Fibroblast of gingiva (primary cell): Measurements from ENCODE around the gene TPM1.

ENCODE experiments used
- DNase-seq: peaks from one replicate; pipeline ENCODE4 v3.0.0-alpha.2; 2011; ENCODE audit warnings: low read depth

Gene TPM1

DNA sequence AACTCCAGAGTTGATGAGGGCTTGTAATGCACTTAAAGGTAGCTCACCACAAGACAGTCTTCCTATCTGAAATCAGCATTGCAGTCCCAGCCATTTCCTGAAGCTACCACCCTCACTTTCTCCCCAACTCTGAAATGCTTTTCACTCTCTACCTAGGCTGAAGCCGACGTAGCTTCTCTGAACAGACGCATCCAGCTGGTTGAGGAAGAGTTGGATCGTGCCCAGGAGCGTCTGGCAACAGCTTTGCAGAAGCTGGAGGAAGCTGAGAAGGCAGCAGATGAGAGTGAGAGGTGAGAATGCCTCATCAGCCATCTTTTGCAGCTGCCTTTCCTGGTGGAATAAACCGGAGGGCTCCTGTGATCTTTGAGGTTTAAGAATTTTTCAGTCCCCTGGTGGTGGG is 14.3 kb downstream of the TPM1 start:
- no peak for DNase-seq

- no peak for DNase-seq
Measured at GRCh38 chr15:63057468-63058345, 15.2 kb downstream of the TPM1 start.

- no peak for DNase-seq
Measured at GRCh38 chr15:63059075-63059474, 16.5 kb downstream of the TPM1 start.

DNA sequence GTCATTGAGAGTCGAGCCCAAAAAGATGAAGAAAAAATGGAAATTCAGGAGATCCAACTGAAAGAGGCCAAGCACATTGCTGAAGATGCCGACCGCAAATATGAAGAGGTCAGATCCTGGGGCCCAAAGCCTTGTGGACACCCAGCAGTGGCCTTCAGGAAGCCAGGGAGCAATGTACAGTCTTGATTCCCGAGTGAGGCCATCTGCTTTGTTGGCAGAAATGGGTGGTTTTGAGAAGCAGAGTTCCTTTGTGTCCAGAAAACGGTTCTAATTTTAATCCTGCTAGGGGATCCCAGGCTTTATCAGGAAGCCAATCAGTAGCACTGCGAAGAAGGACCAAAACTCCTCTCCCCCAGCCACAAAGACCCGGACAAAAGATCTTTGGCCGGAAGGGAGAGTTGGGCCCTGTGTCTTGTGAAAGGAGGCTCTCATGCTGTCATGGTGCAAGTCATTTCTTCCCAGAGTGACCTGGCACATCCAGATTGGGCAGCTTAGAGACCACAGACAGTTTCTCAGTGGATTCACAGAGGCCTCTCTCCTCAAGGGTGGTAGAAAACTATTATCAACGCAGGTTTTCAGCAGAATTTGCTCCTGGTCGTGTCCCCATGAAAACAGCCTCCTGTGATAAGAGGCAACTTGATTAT is 17.1 kb downstream of the TPM1 start:
- DNase-seq = no peak

GRCh38 chr15:63060699-63061098 is 18.2 kb downstream of the TPM1 start:
- no peak for DNase-seq

DNA sequence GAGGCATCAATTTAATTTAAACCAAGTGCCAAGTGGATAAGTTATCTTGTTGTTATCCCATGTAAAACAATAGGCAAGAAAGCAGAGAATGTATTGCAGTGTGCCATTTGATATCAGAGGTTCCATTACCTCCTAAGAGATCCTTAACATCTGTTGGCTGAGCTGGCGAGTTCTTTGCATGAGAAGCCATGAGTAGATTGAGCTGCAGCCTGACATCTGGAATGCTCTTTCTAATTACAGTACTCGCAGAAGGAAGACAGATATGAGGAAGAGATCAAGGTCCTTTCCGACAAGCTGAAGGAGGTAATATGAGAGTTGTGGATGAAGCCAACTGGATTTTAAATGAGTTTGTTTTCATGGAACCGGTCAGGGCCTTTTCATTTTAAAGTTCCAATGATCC is 19.4 kb downstream of the TPM1 start:
- DNase-seq = no peak

GRCh38 chr15:63063164-63063756 is 20.7 kb downstream of the TPM1 start:
- DNase-seq = no peak

DNA sequence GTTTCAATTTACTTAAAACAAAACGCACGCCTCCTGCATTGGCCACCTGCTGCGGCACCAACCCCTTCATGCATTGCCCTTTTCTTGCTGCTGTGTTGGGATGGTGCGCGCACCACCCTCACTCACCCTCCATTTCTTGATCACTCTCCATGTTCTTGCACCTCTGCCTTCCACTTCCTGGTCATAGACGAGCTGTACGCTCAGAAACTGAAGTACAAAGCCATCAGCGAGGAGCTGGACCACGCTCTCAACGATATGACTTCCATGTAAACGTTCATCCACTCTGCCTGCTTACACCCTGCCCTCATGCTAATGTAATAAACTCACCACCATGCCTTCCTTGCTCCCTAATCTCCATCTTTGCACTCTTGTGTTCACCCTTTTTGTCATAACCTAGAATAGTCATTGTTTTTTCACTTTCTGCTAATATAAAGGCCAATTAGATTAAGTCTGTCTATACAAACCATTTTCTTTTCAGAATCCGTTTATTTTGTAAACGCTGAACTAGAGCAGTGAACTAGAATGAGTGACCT is 21.4 kb downstream of the TPM1 start:
- DNase-seq = no peak

GRCh38 chr15:63065262-63066221 is 23.0 kb downstream of the TPM1 start:
- no peak for DNase-seq

DNA sequence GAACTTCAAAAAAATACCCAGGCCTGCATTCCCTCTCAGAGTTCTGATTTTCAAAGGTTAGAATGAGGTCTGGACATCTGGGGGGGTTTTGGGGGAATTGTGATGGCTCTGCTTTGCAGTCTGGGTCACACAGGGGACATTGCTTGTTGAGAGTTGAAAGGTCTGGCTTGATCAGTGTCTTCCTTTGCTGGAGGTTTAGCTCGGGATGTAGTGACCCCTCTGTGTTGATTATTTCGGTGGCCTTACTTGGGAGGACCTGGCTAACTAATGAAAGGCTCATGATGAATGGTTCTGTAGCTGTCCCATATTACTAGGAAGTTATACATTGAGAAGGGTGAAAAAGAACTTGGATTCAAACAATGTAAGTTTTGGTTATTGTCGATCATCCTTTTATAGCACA is 23.7 kb downstream of the TPM1 start:
- no peak for DNase-seq

DNA sequence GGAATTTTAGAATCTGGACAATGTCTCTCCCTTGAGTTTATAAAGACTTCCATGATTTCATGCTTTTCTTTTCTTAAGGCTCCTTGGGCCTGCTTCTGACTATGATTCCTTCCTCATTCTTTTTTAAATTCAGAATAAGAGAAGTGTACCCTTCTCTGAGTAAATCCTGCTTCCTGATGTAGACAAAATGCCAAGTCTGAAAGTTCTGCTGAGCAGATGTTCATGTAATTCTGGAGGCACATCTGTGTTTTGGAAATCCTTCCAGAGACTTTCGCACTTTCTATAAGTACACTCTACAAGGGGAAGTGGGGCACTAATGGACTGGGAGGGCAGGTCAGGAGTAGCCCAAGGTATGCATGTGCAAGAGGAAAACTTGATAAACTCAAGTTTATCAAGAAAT is 24.8 kb downstream of the TPM1 start:
- no peak for DNase-seq

DNA sequence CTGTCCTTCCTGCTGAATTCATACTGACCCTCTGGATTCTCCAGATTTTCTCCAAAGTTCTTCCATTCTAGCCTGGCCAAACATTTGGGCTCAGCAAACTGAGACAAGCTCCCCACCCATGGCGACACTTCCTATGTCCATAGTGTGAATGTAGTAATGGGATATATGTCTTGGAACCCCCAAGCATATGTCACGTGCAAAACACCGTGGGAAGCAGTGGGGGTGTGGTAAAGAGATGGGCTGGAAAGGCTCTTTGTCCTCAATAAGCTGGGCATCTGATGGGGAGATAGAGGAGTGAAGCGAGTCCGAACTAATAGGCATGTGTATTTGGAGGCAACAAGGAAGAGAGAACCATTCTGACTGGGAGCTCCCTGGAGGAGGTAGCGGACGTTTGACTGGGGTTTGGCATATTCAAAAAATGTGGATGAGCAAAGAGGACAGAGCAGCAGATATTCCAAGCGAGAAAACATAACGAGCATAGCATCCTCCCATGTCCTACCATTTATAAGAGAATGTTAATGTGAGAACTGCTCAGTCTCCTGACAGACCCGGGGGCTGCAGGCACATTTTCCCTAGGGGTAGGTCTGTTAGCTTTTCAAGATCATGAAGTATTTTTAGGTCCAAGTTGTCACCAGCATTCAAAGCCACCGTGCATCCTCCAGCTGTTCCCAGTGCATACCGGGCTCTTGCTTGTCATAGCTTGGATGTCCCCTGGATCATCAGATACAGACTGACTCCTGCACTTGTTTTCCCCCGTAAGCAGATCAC is 25.6 kb downstream of the TPM1 start:
- DNase-seq = no peak

- DNase-seq = no peak
Measured at GRCh38 chr15:63069616-63070090, 27.1 kb downstream of the TPM1 start.

DNA sequence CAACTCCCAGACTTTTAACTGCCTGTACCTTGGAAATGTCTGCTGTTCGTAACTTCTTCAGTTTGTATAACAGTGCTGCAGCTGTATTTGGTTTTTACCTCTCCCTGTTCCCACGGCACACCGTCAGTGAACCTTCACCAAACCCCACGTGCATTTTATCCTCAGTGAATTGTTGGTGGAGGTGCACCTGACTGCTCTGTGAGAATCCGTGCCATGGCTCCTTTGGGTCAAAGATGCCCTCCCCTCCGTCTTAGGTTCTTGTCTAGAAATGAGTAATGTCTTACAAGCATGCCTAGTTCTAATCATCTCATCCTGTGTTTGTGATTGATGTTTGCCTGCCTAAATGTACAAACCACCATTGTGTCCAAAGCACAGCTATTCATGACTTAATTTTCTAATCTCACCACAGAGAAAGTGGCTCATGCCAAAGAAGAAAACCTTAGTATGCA is 28.2 kb downstream of the TPM1 start:
- no peak for DNase-seq

- DNase-seq = no peak
Measured at GRCh38 chr15:63071288-63071909, 28.9 kb downstream of the TPM1 start.

DNA sequence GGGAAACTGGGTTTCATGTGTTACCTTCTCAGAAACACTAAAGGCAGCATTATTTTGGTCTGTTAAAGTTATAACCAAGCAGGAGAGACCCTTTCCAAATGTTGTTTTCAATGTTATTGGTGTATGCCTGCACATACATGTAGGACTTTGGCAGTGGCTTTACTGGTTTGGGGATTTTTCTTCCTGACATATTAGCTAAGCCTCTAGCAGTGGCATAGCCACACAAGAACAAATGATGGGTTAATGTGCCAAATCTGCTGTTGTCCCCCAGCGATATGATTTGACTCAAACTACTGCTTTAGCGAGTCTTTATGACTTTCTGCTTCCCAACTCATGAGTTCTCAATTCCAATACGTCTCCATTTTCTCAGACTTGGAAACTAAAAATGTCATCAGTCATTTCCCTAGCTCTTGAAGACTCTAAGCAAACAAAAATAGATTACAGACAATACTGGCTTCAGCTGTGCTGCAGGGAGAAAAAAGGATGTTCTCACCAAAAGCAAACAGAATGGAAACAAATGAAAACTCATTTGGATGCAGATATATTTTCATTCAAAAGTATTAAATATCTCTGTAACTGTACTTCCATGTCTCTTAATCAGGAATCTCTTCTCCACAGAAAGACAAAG is 29.6 kb downstream of the TPM1 start:
- no peak for DNase-seq

GRCh38 chr15:63072809-63073277 is 30.3 kb downstream of the TPM1 start:
- DNase-seq = no peak

DNA sequence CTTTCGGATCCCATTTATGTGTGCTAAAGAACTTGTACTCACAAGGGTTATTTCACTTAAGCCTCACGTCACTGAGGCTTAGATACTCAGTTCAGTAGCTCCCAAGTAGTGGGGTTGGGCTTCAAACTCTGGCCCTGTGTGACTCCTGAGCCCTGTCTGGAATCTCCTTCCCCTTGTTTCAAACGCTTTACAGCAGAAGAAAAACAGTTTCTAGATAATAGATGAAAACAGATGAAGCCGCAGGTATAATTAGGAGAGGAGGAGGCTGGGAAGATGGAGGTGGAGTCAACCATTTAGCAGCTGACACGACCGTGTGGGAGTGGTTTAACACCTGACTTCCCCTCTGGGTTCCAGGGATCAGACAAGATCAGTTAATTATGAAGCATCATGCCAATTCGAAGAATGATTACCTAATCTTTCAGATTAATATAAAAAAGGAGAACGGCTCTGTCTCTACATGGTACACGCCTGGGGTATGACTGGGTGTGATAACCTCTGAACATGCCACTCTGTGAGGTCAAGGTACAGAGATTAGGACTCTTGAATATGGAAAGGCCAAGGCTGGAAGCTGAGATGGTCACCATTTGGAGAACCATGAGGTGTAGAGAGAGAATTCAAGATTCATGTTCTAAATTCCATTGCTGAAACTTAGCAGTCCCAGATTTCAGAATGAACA is 31.1 kb downstream of the TPM1 start:
- no peak for DNase-seq
